Measurements from ENCODE around the gene LDAH.

LDAH gene

DNA sequence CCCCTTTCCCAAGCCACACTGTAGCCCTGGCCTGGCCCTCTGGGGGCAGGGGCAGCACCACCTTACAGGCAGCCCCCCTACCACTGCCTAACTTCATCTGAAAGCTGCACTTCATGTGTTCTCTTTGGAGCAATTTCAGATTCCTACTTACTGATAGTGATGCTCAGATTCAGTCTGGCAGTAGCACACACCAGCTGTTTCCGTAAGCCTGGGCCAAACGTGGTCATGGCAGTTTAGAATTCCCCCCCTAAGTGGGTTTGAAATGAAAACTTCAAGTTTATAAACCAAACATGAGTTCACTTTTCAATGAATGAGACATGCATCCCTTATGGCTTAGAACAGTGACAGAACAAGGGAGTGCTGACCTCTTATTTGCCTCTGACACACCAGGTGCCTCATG, 126.5 kb downstream of the LDAH start:
- H3K4me3 ChIP-seq (ENCODE audit: low read depth in 1 of 2, low read length in 2 of 2): no peak overlapping the region
- H3K9me3 ChIP-seq (ENCODE audit: control insufficient read depth in 1 of 2, low read length in 2 of 2): no peaks in the 10 kb centered on the region
- H3K36me3 ChIP-seq (ENCODE audit: control insufficient read depth in 1 of 2, insufficient read depth in 2 of 2, low read length in 2 of 2): peaks cover 0 to 11% of the 10 kb centered on the region in 2 donors
- H3K4me1 ChIP-seq (ENCODE audit: control insufficient read depth in 1 of 2, insufficient read depth in 2 of 2, low read length in 2 of 2): no peaks in the 10 kb centered on the region
- no peak overlapping the region for H3K27ac ChIP-seq (ENCODE audit: low read length)
- H3K27me3 ChIP-seq (ENCODE audit: low read depth, low read length): no peaks in the 10 kb centered on the region

DNA sequence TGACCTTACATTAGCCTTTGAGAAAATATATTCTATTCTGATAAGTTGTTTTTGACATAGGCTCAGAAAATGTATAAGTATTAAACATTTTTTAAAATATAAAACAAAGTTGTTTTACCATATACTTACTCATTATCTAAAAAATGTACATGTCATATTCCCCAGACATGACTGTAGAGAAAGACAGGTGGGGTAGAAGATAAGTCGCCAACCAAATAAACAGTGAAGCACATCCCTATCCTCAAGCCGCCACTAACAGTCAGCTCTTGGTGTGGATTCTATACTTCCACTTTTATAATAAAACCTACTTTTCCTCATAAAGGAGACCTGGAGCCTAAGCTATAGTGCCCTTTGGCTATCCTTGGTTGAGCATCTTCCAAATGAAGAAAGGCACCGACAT, 129.6 kb downstream of the LDAH start:
- H3K4me1 ChIP-seq (ENCODE audit: control insufficient read depth in 1 of 2, insufficient read depth in 2 of 2, low read length in 2 of 2): no peaks in the 10 kb centered on the region
- no peaks in the 10 kb centered on the region for H3K27me3 ChIP-seq (ENCODE audit: low read depth, low read length)
- H3K9me3 ChIP-seq (ENCODE audit: control insufficient read depth in 1 of 2, low read length in 2 of 2): no peaks in the 10 kb centered on the region
- peaks cover 10 to 11% of the 10 kb centered on the region in 2 donors for H3K36me3 ChIP-seq (ENCODE audit: control insufficient read depth in 1 of 2, insufficient read depth in 2 of 2, low read length in 2 of 2)
- no peak overlapping the region for H3K27ac ChIP-seq (ENCODE audit: low read length)
- no peak overlapping the region for H3K4me3 ChIP-seq (ENCODE audit: low read depth in 1 of 2, low read length in 2 of 2)

DNA sequence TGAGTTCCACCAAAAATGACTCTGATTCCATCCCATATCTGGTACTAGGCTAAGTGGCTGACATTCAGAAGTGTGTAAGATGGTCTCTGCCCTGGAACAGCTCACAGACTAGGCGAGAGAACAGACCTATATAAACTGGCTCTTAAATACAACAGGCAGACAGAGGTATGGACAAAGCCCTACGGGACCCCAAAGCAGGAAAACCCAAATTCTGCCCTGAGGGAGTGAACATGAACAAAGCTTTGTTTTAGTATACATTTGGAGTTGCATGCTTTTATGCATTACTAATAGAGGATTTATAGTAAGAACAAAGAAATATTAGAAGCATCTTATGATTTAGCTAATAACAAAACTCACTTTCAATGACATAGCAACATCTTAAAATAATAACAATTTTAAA, 130.8 kb downstream of the LDAH start:
- Histone ChIP-seq H3K27ac (ENCODE audit: low read length) (no peak overlapping the region), H3K4me1 (ENCODE audit: control insufficient read depth in 1 of 2, insufficient read depth in 2 of 2, low read length in 2 of 2) (no peaks in the 10 kb centered on the region), H3K4me3 (ENCODE audit: low read depth in 1 of 2, low read length in 2 of 2) (no peak overlapping the region), H3K27me3 (ENCODE audit: low read depth, low read length) (no peaks in the 10 kb centered on the region), H3K9me3 (ENCODE audit: control insufficient read depth in 1 of 2, low read length in 2 of 2) (no peaks in the 10 kb centered on the region), H3K36me3 (ENCODE audit: control insufficient read depth in 1 of 2, insufficient read depth in 2 of 2, low read length in 2 of 2) (peaks cover 10 to 16% of the 10 kb centered on the region in 2 donors)

DNA sequence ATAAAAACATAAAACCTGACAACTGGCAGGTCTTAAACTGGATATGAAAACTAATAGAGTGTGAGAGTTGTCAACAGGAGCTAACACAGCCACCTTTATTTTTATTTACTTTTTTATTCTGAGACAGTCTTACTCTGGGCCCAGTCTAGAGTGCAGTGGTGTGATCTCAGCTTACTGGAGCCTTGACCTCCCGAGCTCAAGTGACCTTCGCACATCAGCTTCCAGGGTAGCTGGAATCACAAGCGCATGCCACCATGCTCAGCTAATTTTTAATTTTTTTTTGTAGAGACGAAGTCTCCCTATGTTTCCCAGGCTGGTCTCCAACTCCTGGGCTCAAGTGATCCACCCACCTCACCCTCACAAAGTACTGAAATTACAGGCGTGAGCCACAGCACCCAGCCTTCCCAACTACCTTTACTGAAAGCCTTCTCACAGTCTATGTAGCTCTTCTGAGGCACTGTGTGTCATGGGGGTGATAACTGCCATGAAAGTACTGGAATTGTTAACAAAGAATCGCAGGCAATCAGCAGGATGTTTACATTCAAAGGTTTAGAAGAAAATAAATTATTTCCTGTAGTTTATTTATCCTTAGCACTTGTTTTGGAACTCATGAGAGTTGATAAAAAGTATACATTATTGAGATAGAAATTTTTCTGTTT, 131.7 kb downstream of the LDAH start:
- no peaks in the 10 kb centered on the region for H3K4me1 ChIP-seq (ENCODE audit: control insufficient read depth in 1 of 2, insufficient read depth in 2 of 2, low read length in 2 of 2)
- no peak overlapping the region for H3K27ac ChIP-seq (ENCODE audit: low read length)
- H3K9me3 ChIP-seq (ENCODE audit: control insufficient read depth in 1 of 2, low read length in 2 of 2): no peaks in the 10 kb centered on the region
- H3K36me3 ChIP-seq (ENCODE audit: control insufficient read depth in 1 of 2, insufficient read depth in 2 of 2, low read length in 2 of 2): peaks cover 5 to 23% of the 10 kb centered on the region in 2 donors
- H3K27me3 ChIP-seq (ENCODE audit: low read depth, low read length): no peaks in the 10 kb centered on the region
- H3K4me3 ChIP-seq (ENCODE audit: low read depth in 1 of 2, low read length in 2 of 2): no peak overlapping the region

DNA sequence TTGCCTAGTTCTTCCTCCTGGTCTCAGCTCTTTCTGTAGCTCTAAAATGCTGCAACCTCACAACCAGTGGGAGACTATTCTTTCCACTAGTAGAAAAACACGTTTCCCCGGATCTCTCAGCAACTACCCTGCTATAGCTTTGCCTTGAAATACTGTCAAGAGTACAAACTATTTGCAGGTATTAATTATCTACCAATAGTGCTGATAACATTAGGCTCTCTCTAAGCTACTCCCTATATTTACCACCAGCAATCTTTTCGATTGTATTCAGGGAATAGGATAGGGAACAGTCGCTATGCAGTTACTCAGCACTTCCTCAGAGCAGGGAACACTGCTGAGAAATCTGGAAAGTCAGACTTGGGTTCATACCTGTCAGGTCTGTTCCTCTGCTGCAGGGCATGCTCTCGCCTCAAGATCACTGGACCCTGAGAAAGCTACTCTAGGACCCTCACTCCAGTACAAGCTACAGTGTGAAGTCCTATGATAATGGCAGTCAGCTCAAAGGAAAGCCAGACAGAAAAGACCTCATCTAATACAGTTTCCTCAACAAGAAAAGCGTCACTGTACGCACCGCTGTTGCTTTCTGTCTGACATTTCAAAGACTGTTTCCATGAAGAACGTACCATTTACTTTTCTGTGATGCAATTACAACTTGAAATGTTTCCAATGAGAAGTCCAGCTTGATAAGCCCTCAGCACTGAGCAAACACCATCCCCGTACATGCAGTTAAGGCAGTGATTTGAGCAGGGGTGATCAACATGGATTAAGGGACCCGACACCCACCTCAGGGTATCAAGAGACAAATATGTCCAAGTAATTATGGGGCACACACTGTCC, 133.3 kb downstream of the LDAH start:
- H3K27me3 ChIP-seq (ENCODE audit: low read depth, low read length): no peaks in the 10 kb centered on the region
- H3K27ac ChIP-seq (ENCODE audit: low read length): no peak overlapping the region
- H3K4me3 ChIP-seq (ENCODE audit: low read depth in 1 of 2, low read length in 2 of 2): no peak overlapping the region
- H3K9me3 ChIP-seq (ENCODE audit: control insufficient read depth in 1 of 2, low read length in 2 of 2): no peaks in the 10 kb centered on the region
- peaks cover 4 to 34% of the 10 kb centered on the region in 2 donors for H3K36me3 ChIP-seq (ENCODE audit: control insufficient read depth in 1 of 2, insufficient read depth in 2 of 2, low read length in 2 of 2)
- H3K4me1 ChIP-seq (ENCODE audit: control insufficient read depth in 1 of 2, insufficient read depth in 2 of 2, low read length in 2 of 2): no peaks in the 10 kb centered on the region

DNA sequence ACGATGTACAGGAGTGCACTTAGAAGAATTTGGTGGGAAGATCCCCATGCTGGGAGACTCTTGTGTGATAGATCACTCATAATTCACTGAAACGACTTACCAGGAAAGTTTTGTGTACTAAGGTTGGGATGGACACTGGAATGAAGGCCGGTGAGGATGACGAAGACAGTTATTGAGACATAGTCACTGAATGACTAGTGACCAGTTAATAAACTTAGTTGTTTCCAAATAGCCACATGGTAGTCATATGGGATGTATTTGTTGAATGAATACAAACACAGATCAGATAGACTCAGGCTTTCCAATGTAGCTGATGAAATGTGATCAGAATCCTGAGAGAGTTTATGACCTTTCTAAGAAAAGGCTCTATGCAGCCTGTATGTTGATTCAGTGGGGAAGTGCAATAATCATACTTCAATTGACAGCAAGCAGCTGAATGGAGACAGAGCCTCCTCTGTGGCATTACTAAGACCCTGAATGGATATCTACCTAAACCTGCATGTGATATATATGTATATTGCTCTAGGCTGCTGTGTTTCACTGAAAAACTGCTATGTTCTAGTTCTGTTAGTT, 135.6 kb downstream of the LDAH start:
- H3K36me3 ChIP-seq (ENCODE audit: control insufficient read depth in 1 of 2, insufficient read depth in 2 of 2, low read length in 2 of 2): peaks cover 3 to 34% of the 10 kb centered on the region in 2 donors
- no peaks in the 10 kb centered on the region for H3K4me1 ChIP-seq (ENCODE audit: control insufficient read depth in 1 of 2, insufficient read depth in 2 of 2, low read length in 2 of 2)
- H3K4me3 ChIP-seq (ENCODE audit: low read depth in 1 of 2, low read length in 2 of 2): no peak overlapping the region
- no peaks in the 10 kb centered on the region for H3K27me3 ChIP-seq (ENCODE audit: low read depth, low read length)
- H3K9me3 ChIP-seq (ENCODE audit: control insufficient read depth in 1 of 2, low read length in 2 of 2): no peaks in the 10 kb centered on the region
- H3K27ac ChIP-seq (ENCODE audit: low read length): no peak overlapping the region

DNA sequence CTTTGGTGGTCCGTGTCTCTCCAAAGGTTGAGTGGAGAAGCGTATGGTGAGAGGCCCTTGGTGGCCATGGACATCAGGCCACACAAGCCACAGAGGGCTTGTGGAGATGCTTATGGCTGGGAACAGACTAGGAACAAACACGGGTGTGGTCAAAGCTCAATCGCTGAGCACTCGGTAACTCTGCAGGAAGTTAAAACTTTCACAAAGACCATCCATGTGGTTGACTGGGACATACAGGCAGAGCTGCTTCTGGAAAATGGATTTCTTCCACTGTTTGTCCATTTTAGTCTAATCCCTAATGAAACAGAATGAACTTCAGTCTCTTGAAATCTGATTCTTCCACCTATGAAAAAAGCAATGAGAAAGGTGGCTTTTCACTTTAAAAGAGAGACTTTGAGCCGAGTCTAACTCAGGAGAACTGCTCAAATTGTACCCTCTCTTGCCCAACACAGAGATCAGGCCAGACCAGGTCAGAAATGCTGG, 138.3 kb downstream of the LDAH start:
- H3K4me3 ChIP-seq (ENCODE audit: low read depth in 1 of 2, low read length in 2 of 2): no peak overlapping the region
- H3K4me1 ChIP-seq (ENCODE audit: control insufficient read depth in 1 of 2, insufficient read depth in 2 of 2, low read length in 2 of 2): no peaks in the 10 kb centered on the region
- H3K36me3 ChIP-seq (ENCODE audit: control insufficient read depth in 1 of 2, insufficient read depth in 2 of 2, low read length in 2 of 2): peaks cover 3 to 40% of the 10 kb centered on the region in 2 donors
- H3K9me3 ChIP-seq (ENCODE audit: control insufficient read depth in 1 of 2, low read length in 2 of 2): no peaks in the 10 kb centered on the region
- no peaks in the 10 kb centered on the region for H3K27me3 ChIP-seq (ENCODE audit: low read depth, low read length)
- H3K27ac ChIP-seq (ENCODE audit: low read length): no peak overlapping the region

DNA sequence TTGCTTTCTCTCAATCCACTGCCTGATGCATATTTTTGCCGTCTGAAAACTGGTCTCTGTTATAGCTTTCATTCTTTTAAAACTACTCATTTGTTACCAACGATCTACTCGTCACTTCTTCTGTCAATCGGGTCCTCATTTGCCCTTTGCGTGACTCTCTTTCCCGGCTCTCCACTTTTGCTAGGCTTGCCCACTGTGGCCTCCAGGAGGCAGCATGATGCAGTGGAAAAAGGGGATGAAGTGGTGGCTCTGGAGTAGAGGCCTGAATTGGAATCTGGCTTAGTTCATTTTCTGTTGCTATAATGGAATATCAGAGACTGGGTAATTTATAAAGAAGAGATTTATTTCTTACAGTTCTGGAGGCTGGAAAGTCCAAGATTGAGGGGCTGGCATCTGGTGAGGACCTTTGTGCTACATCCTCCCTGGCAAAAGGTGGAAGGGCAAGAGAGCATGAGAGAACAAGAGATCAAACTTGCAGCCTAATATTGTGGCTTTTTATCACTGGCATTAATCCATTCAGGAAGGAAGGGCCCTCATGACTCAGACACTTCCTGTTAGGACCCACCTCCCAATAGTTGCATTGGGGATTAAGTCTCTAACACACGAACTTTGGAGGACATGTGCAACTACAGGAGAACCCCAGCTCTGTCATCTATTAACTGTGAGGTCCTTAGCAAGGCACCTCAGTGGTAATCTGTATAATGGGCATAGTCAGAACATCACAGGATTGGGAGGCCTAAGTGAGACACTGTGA, 140.6 kb downstream of the LDAH start:
- H3K27me3 ChIP-seq (ENCODE audit: low read depth, low read length): no peaks in the 10 kb centered on the region
- H3K27ac ChIP-seq (ENCODE audit: low read length): no peak overlapping the region
- H3K4me3 ChIP-seq (ENCODE audit: low read depth in 1 of 2, low read length in 2 of 2): no peak overlapping the region
- H3K4me1 ChIP-seq (ENCODE audit: control insufficient read depth in 1 of 2, insufficient read depth in 2 of 2, low read length in 2 of 2): no peaks in the 10 kb centered on the region
- no peaks in the 10 kb centered on the region for H3K9me3 ChIP-seq (ENCODE audit: control insufficient read depth in 1 of 2, low read length in 2 of 2)
- H3K36me3 ChIP-seq (ENCODE audit: control insufficient read depth in 1 of 2, insufficient read depth in 2 of 2, low read length in 2 of 2): peaks cover 3 to 26% of the 10 kb centered on the region in 2 donors

DNA sequence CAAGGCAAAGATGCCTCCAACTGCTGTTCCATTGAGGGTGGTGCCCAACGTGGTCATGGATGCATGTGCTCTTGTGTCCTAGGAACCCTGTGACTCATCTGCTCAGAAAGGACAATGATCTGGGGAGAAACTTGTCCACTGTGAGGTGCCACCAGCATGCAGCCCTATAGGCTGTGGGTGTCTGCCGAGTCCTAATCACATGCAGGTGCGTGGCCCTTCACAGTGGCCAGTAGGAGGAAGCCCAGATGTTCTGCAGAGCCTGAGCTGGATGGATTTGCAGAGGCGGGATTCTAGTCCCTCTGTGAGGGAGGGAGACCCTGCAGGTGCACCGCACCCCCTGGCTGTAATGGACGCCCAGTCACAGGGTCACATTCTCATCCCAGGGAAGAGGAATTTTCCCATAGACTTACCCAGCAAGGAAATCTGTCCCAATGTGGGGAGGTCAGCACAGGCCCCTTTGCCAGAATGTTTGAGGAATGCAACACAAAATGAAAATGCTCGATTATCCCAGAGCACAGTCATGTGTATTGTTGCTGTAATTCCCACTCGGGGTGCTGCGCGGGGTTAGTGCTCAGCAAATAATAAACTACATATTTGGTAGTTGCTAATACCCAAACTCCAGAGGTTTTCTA, 142.0 kb downstream of the LDAH start:
- H3K27ac ChIP-seq (ENCODE audit: low read length): no peak overlapping the region
- H3K9me3 ChIP-seq (ENCODE audit: control insufficient read depth in 1 of 2, low read length in 2 of 2): no peaks in the 10 kb centered on the region
- no peaks in the 10 kb centered on the region for H3K4me1 ChIP-seq (ENCODE audit: control insufficient read depth in 1 of 2, insufficient read depth in 2 of 2, low read length in 2 of 2)
- no peak overlapping the region for H3K4me3 ChIP-seq (ENCODE audit: low read depth in 1 of 2, low read length in 2 of 2)
- H3K27me3 ChIP-seq (ENCODE audit: low read depth, low read length): no peaks in the 10 kb centered on the region
- H3K36me3 ChIP-seq (ENCODE audit: control insufficient read depth in 1 of 2, insufficient read depth in 2 of 2, low read length in 2 of 2): peaks cover 3 to 14% of the 10 kb centered on the region in 2 donors

DNA sequence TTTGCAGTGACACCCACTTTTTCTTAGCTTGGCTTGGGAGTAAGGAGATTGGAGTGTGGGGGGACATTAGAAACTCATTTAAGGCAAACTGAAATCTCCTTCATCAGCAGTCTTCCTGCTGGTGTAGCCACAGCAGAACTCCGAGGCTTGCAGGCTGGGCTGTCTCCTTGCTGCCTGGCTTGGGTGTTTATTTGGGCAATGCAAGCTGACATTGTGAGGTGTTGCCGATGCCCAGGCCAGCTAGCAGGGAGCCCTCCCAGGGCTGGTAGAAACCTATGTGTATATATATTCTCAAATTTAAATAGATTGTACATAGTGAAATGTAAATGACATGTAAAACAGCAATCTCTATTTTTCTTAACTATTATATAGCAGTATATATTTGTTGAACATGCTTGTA, 144.1 kb downstream of the LDAH start:
- Histone ChIP-seq H3K4me1 (ENCODE audit: control insufficient read depth in 1 of 2, insufficient read depth in 2 of 2, low read length in 2 of 2) (no peaks in the 10 kb centered on the region), H3K36me3 (ENCODE audit: control insufficient read depth in 1 of 2, insufficient read depth in 2 of 2, low read length in 2 of 2) (peaks cover 0 to 6% of the 10 kb centered on the region in 2 donors), H3K27me3 (ENCODE audit: low read depth, low read length) (peaks cover 3% of the 10 kb centered on the region), H3K4me3 (ENCODE audit: low read depth in 1 of 2, low read length in 2 of 2) (no peak overlapping the region), H3K27ac (ENCODE audit: low read length) (no peak overlapping the region), H3K9me3 (ENCODE audit: control insufficient read depth in 1 of 2, low read length in 2 of 2) (no peaks in the 10 kb centered on the region)

DNA sequence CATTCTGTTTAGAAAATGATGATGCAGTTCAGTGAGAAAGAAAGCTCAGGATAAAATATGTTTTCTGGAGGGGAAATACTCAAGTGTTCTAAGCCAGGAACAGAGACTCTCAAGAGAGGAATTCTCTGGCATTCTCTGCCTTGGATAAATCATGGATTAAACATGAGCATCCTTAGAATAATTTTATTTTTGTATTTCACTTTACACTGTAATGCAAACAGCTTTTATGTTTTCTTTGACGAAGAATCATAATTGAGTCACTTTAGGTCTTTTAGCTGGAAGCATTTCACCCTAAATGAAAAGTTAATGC, 144.9 kb downstream of the LDAH start:
- no peak overlapping the region for H3K27ac ChIP-seq (ENCODE audit: low read length)
- no peaks in the 10 kb centered on the region for H3K9me3 ChIP-seq (ENCODE audit: control insufficient read depth in 1 of 2, low read length in 2 of 2)
- no peaks in the 10 kb centered on the region for H3K4me1 ChIP-seq (ENCODE audit: control insufficient read depth in 1 of 2, insufficient read depth in 2 of 2, low read length in 2 of 2)
- H3K4me3 ChIP-seq (ENCODE audit: low read depth in 1 of 2, low read length in 2 of 2): no peak overlapping the region
- peaks cover 0 to 6% of the 10 kb centered on the region in 2 donors for H3K36me3 ChIP-seq (ENCODE audit: control insufficient read depth in 1 of 2, insufficient read depth in 2 of 2, low read length in 2 of 2)
- H3K27me3 ChIP-seq (ENCODE audit: low read depth, low read length): peaks cover 7% of the 10 kb centered on the region
